ENCODE data around the gene PSMB5. TPM values are rescaled to one million over a fixed set of nuclear protein-coding genes. Genes with fewer than 3 reads are reported as not detected.

Gene PSMB5
- total RNA-seq, 1 donor, result 100 TPM

- no peak for DNase-seq (ENCODE audit: low read depth in 2 of 3, low spot score in 2 of 3)
These were observed 26.0 kb upstream of the PSMB5 start for GRCh38 chr14:23060536-23061260.

GRCh38 chr14:23058654-23059504 lies 24.2 kb upstream of the PSMB5 start:
- no peak for DNase-seq (ENCODE audit: low read depth in 2 of 3, low spot score in 2 of 3)

- DNase-seq (ENCODE audit: low read depth in 2 of 3, low spot score in 2 of 3), result peak; percentile 76 to 90 (median 84)
These were observed 23.3 kb upstream of the PSMB5 start for GRCh38 chr14:23057757-23058653.

DNA sequence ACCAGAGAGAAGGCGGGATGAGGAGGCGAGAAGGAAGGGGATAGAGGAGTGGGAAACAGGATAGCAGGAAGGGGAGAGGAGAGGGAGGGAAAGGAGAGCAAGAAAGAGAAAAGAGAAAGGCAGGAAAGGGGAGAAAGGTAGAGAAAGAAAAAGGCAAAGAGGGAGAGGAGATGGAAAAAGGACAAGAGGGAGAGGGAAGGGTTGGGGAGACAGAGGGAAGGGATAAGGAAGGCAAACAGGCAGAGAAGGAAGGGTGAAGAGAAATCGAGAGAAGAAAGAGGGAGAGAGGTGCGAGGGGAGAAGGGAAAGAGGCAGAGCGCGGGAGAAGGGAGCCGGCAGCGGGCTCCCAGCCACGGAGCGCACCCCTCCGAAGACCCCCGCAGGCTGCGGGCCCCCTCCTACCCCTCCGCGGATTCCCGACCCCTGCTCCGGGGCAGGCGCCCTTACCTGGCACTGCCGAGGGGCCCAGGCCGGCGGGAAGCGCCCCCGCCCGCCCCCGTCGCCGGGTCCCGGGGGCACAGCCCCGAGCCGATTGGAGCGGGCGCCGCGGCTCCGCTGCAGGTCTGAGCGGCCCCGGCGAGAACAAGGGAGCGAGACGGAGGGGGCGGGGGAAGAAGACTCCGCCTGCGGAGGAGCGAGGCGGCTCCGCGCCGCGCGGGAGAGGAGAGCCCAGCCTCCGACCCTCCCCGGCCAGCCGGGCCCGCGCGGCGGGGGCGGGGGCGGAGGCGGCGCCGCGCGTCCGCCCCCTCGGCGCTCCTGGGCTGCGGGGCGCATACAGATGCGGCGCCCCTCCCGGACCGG lies 22.5 kb upstream of the PSMB5 start, which contains the start of gene CDH24:
Gene CDH24, minus strand, starts transcription at position 565 of the 801 bp plus-strand sequence. CDS start 1,787 bp downstream, outside the sequence.
- DNase-seq (ENCODE audit: low read depth in 2 of 3, low spot score in 2 of 3), result peak; percentile 37 to 71 (median 65)

DNA sequence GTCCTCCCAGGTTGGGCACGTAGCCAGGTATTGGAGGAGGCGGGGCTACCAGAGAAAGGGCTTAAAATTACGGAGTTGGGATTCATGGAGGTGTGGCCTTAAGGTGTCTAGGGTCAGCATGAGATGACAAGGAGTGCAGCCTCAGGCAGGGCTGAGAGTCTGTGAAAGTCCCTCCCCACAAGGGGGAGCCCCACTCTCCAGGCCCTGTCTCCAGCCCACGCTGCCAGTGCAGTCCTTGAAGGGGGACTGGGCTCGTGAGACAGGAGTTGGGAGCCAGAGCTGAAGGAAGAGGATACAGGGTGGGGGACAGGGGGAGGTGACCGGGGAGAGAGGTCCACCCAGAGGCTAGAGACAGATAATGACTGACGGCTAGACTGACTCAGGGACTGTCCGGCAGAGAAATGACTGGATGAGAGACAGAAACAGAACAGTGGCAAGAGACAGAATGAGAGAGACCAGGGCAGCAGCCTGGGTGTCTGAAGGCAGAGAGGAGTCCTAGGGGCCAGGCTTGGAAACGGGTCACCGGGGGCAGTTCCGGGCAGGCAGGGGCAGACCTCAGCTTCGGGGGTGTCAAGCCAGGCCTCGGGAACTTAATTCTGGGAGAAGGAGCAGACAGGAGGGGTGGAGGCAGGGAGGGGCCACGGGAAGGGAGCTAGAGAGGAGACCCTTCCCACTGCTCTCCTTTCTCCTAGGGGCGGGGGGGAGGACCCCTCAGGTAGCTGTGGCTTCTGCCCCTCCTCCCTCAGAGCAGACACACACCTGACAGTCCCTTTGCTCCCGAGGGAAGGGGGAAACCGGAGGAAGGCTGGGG lies 21.6 kb upstream of the PSMB5 start:
- peak; percentile 41 to 81 (median 72) for DNase-seq (ENCODE audit: low read depth in 2 of 3, low spot score in 2 of 3)

- DNase-seq (ENCODE audit: low read depth in 2 of 3, low spot score in 2 of 3), result no peak
These were observed 21.0 kb upstream of the PSMB5 start for GRCh38 chr14:23055621-23056144.

DNA sequence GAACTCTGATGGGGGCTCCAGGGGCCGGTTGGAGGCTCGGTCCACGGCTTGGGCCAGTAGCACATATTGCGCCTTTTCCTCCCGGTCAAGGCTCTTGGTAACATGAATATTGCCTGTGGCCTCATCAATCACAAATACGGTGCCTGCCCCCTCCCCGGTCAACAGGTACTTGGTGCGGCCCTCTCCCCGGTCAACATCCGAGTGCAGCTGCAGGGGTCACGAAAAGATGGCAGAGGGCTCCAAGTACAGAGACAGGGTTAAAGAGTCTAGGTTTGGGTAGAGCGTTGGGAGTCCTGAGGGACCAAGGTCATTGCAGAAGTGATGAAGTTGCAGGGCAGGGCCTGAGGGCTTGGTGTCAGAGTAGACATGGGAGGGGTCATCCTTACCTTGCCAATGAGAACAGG lies 20.4 kb upstream of the PSMB5 start:
- DNase-seq (ENCODE audit: low read depth in 2 of 3, low spot score in 2 of 3), result no peak

- peak in 1 of 3 donors; percentile 32 for DNase-seq (ENCODE audit: low read depth in 2 of 3, low spot score in 2 of 3)
These were observed 19.5 kb upstream of the PSMB5 start for GRCh38 chr14:23054000-23054811.

GRCh38 chr14:23053426-23053825 lies 18.7 kb upstream of the PSMB5 start:
- DNase-seq (ENCODE audit: low read depth in 2 of 3, low spot score in 2 of 3), result no peak

GRCh38 chr14:23052671-23053070 lies 18.0 kb upstream of the PSMB5 start:
- DNase-seq (ENCODE audit: low read depth in 2 of 3, low spot score in 2 of 3), result no peak

DNA sequence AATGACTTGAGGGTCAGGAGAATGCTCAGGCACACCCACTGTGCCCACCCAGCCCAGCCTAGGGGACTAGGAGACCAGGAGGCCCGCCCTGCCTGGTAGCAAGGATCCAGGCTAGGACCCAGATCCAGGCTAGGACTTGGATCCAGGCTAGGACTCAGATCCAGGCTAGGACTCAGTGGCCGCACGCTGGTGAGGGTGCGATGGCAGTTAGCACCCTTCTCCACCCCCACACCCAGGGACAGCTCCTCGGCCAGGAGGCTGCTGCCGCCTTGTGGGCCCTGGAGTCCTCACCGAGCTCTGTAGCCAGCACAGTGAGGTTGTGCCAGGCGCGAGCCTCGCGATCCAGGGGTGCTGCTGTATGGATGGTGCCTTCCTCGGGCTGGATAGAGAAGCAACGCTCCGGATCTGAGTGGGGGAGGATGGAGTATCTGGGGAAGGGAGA lies 17.5 kb upstream of the PSMB5 start:
- DNase-seq (ENCODE audit: low read depth in 2 of 3, low spot score in 2 of 3), result no peak

DNA sequence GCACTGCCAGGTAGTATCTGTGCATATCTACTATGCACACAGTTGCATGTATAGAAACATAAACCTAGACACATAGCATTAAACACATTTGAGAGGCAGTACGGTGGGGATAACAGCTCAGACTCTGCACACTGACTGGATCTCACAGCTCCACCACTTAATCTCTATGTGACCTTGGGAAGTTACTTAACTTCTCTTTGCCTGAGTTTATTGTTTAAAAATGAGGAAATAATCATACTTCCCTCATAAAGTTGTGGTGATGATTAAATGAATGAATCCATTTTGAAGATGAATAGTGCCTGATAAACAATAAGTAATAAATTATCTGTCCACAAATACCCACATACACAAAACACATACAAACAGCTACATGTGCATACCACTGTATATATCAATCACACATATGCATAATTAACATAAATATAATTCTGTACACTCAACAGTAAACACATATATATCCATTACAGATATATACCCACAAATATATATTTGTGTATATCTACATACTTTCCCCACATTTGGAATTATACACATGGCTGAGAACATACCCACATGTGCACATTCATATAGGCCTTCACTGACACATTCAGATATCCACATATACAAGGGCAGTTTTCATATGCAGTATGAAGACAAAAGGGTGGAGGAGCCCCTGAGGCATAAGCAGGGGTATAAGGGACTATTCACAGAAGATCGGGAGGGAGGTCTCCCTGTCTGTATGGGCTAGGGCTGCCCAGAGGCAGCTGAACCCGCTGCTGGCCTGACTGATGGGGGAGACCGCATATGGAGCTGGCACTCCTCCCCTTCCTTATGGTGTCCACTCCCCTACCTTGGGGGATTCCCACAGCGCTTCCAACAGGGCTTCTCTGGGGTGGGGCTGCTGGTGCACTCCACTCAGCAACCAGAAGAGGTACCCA lies 16.7 kb upstream of the PSMB5 start:
- no peak for DNase-seq (ENCODE audit: low read depth in 2 of 3, low spot score in 2 of 3)

- no peak for DNase-seq (ENCODE audit: low read depth in 2 of 3, low spot score in 2 of 3)
These were observed 14.3 kb upstream of the PSMB5 start for GRCh38 chr14:23049011-23049410.

GRCh38 chr14:23047751-23048693 lies 13.3 kb upstream of the PSMB5 start:
- DNase-seq (ENCODE audit: low read depth in 2 of 3, low spot score in 2 of 3), result no peak

DNA sequence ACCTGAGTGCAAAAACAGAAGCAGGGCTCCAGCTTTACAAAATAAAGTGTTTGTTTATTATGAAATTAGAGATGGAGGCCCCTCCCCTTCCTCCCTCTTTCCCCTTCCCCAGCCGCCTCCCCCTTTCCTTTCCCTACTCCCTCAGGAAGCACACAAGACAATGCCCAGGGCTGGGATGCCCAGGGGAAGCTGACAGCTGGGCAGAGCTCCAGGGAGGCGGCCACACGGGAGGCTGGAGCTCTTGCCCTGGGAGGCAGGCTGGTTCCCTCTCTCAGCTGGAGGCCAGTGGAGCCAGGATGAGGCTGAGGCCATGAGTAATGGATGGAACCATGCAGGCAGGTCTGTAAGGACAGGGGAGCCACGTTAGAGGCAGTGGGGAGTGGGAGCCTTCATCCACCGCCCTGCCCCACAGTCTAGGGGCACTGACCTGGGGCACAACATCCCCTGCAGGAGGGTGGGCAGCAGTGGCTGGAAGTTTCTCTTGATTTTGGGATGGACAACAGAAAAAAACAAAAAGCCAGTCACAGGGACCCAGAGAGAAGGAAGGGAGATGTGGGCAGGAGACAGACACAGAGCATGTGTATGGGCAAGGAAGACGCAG lies 12.4 kb upstream of the PSMB5 start:
- no peak for DNase-seq (ENCODE audit: low read depth in 2 of 3, low spot score in 2 of 3)

All from hematopoietic multipotent progenitor cell (in vitro differentiated cells).